Esophagus muscularis mucosa (tissue), 4 donors: ENCODE results near the gene ZFAND6. TPM values are rescaled to one million over a fixed set of nuclear protein-coding genes. Genes with fewer than 3 reads are reported as not detected.
A peak's percentile ranks its signal among the peaks of the same experiment; 100 is the strongest.

Experiments
- DNase-seq: peaks from one replicate; pipeline ENCODE4 v3.0.0-alpha.2; 2017; ENCODE audit errors: extremely low spot score
- H3K27ac ChIP-seq, 4 donors: fragments of 200-600 bp; sonication (generic); replicated peaks in 1 of 4; 1 replicate in 3 of 4; 2 replicates in 1 of 4; pipeline ENCODE4 v1.5.1; 2016 to 2019; ENCODE audit warnings: mild to moderate bottlenecking in 1 of 4
- H3K27me3 ChIP-seq, 4 donors: fragments of 200-600 bp; sonication (generic); one replicate each; pipeline versions ENCODE4 v1.5.1 to v1.6.0; 2016 to 2019
- H3K36me3 ChIP-seq, 4 donors: fragments of 200-600 bp; sonication (generic); one replicate each; pipeline ENCODE4 v1.5.1; 2016 to 2019
- H3K4me1 ChIP-seq, 4 donors: fragments of 200-600 bp; sonication (generic); one replicate each; pipeline ENCODE4 v1.5.1; 2016 to 2019
- H3K4me3 ChIP-seq, 4 donors: fragments of 200-600 bp; sonication (generic); 1 replicate in 2 of 4; 2 replicates in 2 of 4; pipeline ENCODE4 v1.5.1; 2016 to 2019; ENCODE audit warnings: mild to moderate bottlenecking in 4 of 4, moderate library complexity in 1 of 4
- H3K9me3 ChIP-seq, 4 donors: fragments of 200-600 bp; sonication (generic); 1 replicate in 3 of 4; 2 replicates in 1 of 4; pipeline ENCODE4 v1.5.1; 2016 to 2019
- CTCF ChIP-seq, 3 experiments: fragments of 200-600 bp in 2 of 3; fragments of 450-650 bp in 1 of 3; sonication (generic) in 2 of 3; IDR thresholded peaks; one replicate each; pipeline ENCODE4 v1.5.1; 2017 to 2019; ENCODE audit warnings: antibody characterized with exemption in 3 of 3, mild to moderate bottlenecking in 2 of 3, moderate library complexity in 1 of 3
- EP300 ChIP-seq: sonication (generic); formaldehyde crosslinking; IDR thresholded peaks from one replicate; pipeline ENCODE4 v1.6.1; 2017; ENCODE audit warnings: antibody characterized with exemption
- POLR2A ChIP-seq: fragments of 450-650 bp; IDR thresholded peaks from one replicate; pipeline ENCODE4 v1.6.1; 2017; ENCODE audit warnings: antibody characterized with exemption, moderate library complexity, mild to moderate bottlenecking, low read depth
- POLR2AphosphoS5 ChIP-seq, 2 donors: sonication (generic); formaldehyde crosslinking; IDR thresholded peaks; one replicate each; pipeline ENCODE4 v1.6.1; 2017; ENCODE audit warnings: antibody characterized with exemption in 2 of 2
- WGBS: methylation state at CpG from one replicate; pipeline ENCODE4 v1.1.5; 2018; 5-methylcytosine and 5-hydroxymethylcytosine counted together
- intact Hi-C: fragments of 100-400 bp; cut with DNase I; formaldehyde crosslinking; loops from one replicate; pipeline ENCODE4 v1.15.1; 2023
- total RNA-seq, 4 donors: library from RNA; depleted of rRNA; stranded (reverse); fragments of >200 nt; gene quantifications; one replicate each; pipeline versions ENCODE4 v1.1.0 to v1.2.1, GENCODE V29; 2016

ZFAND6 gene
- total RNA-seq, 4 donors from 2014 or later, result 80.2 to 134 (median 107) TPM

GRCh38 chr15:80060356-80061006, 1.0 kb downstream of the ZFAND6 start:
- intact Hi-C loops, result no loop called here
- Histone ChIP-seq H3K4me1 (peaks cover 14 to 39% (median 35%) of the 10 kb centered on the region in 4 donors), H3K27ac (peak overlapping the region; percentile 91 to 98 (median 96)), H3K4me3 (peak overlapping the region; percentile 90 to 98 (median 92)), H3K9me3 (no peaks in the 10 kb centered on the region), H3K27me3 (no peaks in the 10 kb centered on the region), H3K36me3 (no peaks in the 10 kb centered on the region)
- no peak for DNase-seq
- TF ChIP-seq EP300, result no peak
- TF ChIP-seq POLR2AphosphoS5 (IDR thresholded peaks at IDR 0.05), result no peak
- peak in 2 of 3 experiments; percentile 26 for TF ChIP-seq CTCF (IDR thresholded peaks at IDR 0.05)
- TF ChIP-seq POLR2A, result no peak
- WGBS, result 15% methylated on average over 26 of the region's 26 CpGs

GRCh38 chr15:80061582-80061981, 2.1 kb downstream of the ZFAND6 start:
- Histone ChIP-seq H3K27me3 (no peaks in the 10 kb centered on the region), H3K4me3 (peak overlapping the region in 2 of 4 donors; percentile 90 to 98), H3K36me3 (no peaks in the 10 kb centered on the region), H3K27ac (no peak overlapping the region), H3K9me3 (no peaks in the 10 kb centered on the region), H3K4me1 (peaks cover 14 to 39% (median 35%) of the 10 kb centered on the region in 4 donors)
- DNase-seq, result no peak
- intact Hi-C loops, result no loop called here
- 66% methylated on average over 5 of the region's 5 CpGs for WGBS
- TF ChIP-seq POLR2AphosphoS5 (IDR thresholded peaks at IDR 0.05) (no peak), POLR2A (no peak), CTCF (IDR thresholded peaks at IDR 0.05) (no peak), EP300 (no peak)

- Histone ChIP-seq H3K27ac (no peak overlapping the region), H3K9me3 (no peaks in the 10 kb centered on the region), H3K4me1 (peaks cover 16 to 44% (median 31%) of the 10 kb centered on the region in 4 donors), H3K27me3 (no peaks in the 10 kb centered on the region), H3K36me3 (no peaks in the 10 kb centered on the region), H3K4me3 (no peak overlapping the region)
- TF ChIP-seq POLR2AphosphoS5 (IDR thresholded peaks at IDR 0.05) (no peak), POLR2A (no peak), EP300 (no peak)
- no peak for DNase-seq
- intact Hi-C loops, result no loop called here
Observed at GRCh38 chr15:80066912-80067311, 7.4 kb downstream of the ZFAND6 start.

- H3K36me3 ChIP-seq, result no peaks in the 10 kb centered on the region
- TF ChIP-seq POLR2A (no peak), EP300 (no peak), CTCF (IDR thresholded peaks at IDR 0.05) (no peak), POLR2AphosphoS5 (IDR thresholded peaks at IDR 0.05) (no peak)
- DNase-seq, result no peak
- H3K27me3 ChIP-seq, result no peaks in the 10 kb centered on the region
- H3K4me1 ChIP-seq, result peaks cover 29 to 43% (median 35%) of the 10 kb centered on the region in 4 donors
- no peak overlapping the region for H3K27ac ChIP-seq
- H3K4me3 ChIP-seq, result no peak overlapping the region
- 83% methylated on average over 11 of the region's 11 CpGs for WGBS
- H3K9me3 ChIP-seq, result no peaks in the 10 kb centered on the region
- intact Hi-C loops, result no loop called here
Observed at GRCh38 chr15:80068578-80068977, 9.1 kb downstream of the ZFAND6 start.

- no peak overlapping the region for H3K4me3 ChIP-seq
- intact Hi-C loops, result no loop called here
- H3K27ac ChIP-seq, result no peak overlapping the region
- no peaks in the 10 kb centered on the region for H3K9me3 ChIP-seq
- DNase-seq, result no peak
- H3K27me3 ChIP-seq, result no peaks in the 10 kb centered on the region
- H3K36me3 ChIP-seq, result no peaks in the 10 kb centered on the region
- TF ChIP-seq POLR2A (no peak), EP300 (no peak), CTCF (IDR thresholded peaks at IDR 0.05) (no peak), POLR2AphosphoS5 (IDR thresholded peaks at IDR 0.05) (no peak)
- H3K4me1 ChIP-seq, result peaks cover 37 to 57% (median 49%) of the 10 kb centered on the region in 4 donors
Observed at GRCh38 chr15:80070840-80071239, 11.4 kb downstream of the ZFAND6 start.
